Type B pancreatic cell (in vitro differentiated cells): ENCODE results near the gene LGALS13. TPM values are rescaled to one million over a fixed set of nuclear protein-coding genes. Genes with fewer than 3 reads are reported as not detected.

Experiments
- DNase-seq: peaks from one replicate; pipeline ENCODE4 v3.0.0; 2021; ENCODE audit warnings: mixed read lengths; ENCODE audit not compliant: unreplicated experiment; ENCODE audit errors: extremely low spot score
- H3K27ac Mint-ChIP-seq: 2 replicates; pipeline ENCODE4 v1.8.0; 2021; ENCODE audit warnings: mild to moderate bottlenecking, mixed read lengths
- H3K27me3 Mint-ChIP-seq: 2 replicates; pipeline ENCODE4 v1.8.0; 2021; ENCODE audit warnings: mixed read lengths
- H3K36me3 Mint-ChIP-seq: 2 replicates; pipeline ENCODE4 v1.8.0; 2021; ENCODE audit warnings: mixed read lengths
- H3K4me1 Mint-ChIP-seq: one replicate; pipeline ENCODE4 v1.8.0; 2021; ENCODE audit warnings: mixed read lengths; ENCODE audit not compliant: unreplicated experiment
- H3K4me3 Mint-ChIP-seq: 2 replicates; pipeline ENCODE4 v1.8.0; 2021; ENCODE audit warnings: mild to moderate bottlenecking, mixed read lengths
- H3K9me3 Mint-ChIP-seq: 2 replicates; pipeline ENCODE4 v1.8.0; 2021; ENCODE audit warnings: mixed read lengths
- CTCF ChIP-seq: fragments of 200-600 bp; sonication (generic); conservative IDR thresholded peaks from 2 replicates; pipeline ENCODE4 v1.5.0; 2021; ENCODE audit warnings: antibody characterized with exemption, mild to moderate bottlenecking
- total RNA-seq: library from RNA; stranded (reverse); gene quantifications from 2 replicates; pipeline ENCODE4 v1.2.1, GENCODE V29; 2021; ENCODE audit warnings: low replicate concordance

LGALS13 gene
- total RNA-seq, 1 donor from 2014 or later = not detected

GRCh38 chr19:39558624-39559117 lies 43.7 kb upstream of the LGALS13 start:
- Mint-ChIP-seq H3K27me3 (peaks cover 42% of the 10 kb centered on the region), H3K36me3 (no peaks in the 10 kb centered on the region), H3K27ac (no peak overlapping the region), H3K9me3 (no peaks in the 10 kb centered on the region), H3K4me1 (peaks cover 4% of the 10 kb centered on the region), H3K4me3 (no peak overlapping the region)
- no peak for DNase-seq
- no peak for TF ChIP-seq CTCF

GRCh38 chr19:39563408-39563807 lies 38.9 kb upstream of the LGALS13 start:
- no peaks in the 10 kb centered on the region for H3K9me3 Mint-ChIP-seq
- no peak overlapping the region for H3K27ac Mint-ChIP-seq
- no peak for TF ChIP-seq CTCF
- H3K27me3 Mint-ChIP-seq = peaks cover 30% of the 10 kb centered on the region
- H3K4me1 Mint-ChIP-seq = no peaks in the 10 kb centered on the region
- H3K4me3 Mint-ChIP-seq = no peak overlapping the region
- H3K36me3 Mint-ChIP-seq = no peaks in the 10 kb centered on the region
- no peak for DNase-seq

GRCh38 chr19:39566064-39566463 lies 36.3 kb upstream of the LGALS13 start:
- Mint-ChIP-seq H3K36me3 (no peaks in the 10 kb centered on the region), H3K4me3 (no peak overlapping the region), H3K9me3 (no peaks in the 10 kb centered on the region), H3K27ac (no peak overlapping the region), H3K27me3 (peaks cover 34% of the 10 kb centered on the region), H3K4me1 (no peaks in the 10 kb centered on the region)
- DNase-seq = no peak
- no peak for TF ChIP-seq CTCF

GRCh38 chr19:39568604-39569003 lies 33.7 kb upstream of the LGALS13 start:
- TF ChIP-seq CTCF = no peak
- no peaks in the 10 kb centered on the region for H3K36me3 Mint-ChIP-seq
- no peak overlapping the region for H3K27ac Mint-ChIP-seq
- no peak for DNase-seq
- no peak overlapping the region for H3K4me3 Mint-ChIP-seq
- peaks cover 6% of the 10 kb centered on the region for H3K9me3 Mint-ChIP-seq
- peaks cover 37% of the 10 kb centered on the region for H3K27me3 Mint-ChIP-seq
- H3K4me1 Mint-ChIP-seq = no peaks in the 10 kb centered on the region

- H3K27ac Mint-ChIP-seq = no peak overlapping the region
- peaks cover 34% of the 10 kb centered on the region for H3K27me3 Mint-ChIP-seq
These were observed 19.9 kb upstream of the LGALS13 start for GRCh38 chr19:39582442-39582841.

More at GRCh38 chr19:39582442-39582841, 19.9 kb upstream of the LGALS13 start:
- DNase-seq = no peak
- Mint-ChIP-seq H3K4me1 (no peaks in the 10 kb centered on the region), H3K36me3 (no peaks in the 10 kb centered on the region), H3K9me3 (no peaks in the 10 kb centered on the region), H3K4me3 (no peak overlapping the region)
- TF ChIP-seq CTCF = no peak
